NCI-H345 treated with DMSO at 0.1 percent for 48 hours (cell line): ENCODE data around the gene PCDH9.
A peak's percentile ranks its signal among the peaks of the same experiment; 100 is the strongest.

Source experiments
- DNase-seq: peaks from one replicate; lab custom pipeline; 2025; ENCODE audit not compliant: unreplicated experiment; lab: John Stamatoyannopoulos, UW

The PCDH9 gene

DNA sequence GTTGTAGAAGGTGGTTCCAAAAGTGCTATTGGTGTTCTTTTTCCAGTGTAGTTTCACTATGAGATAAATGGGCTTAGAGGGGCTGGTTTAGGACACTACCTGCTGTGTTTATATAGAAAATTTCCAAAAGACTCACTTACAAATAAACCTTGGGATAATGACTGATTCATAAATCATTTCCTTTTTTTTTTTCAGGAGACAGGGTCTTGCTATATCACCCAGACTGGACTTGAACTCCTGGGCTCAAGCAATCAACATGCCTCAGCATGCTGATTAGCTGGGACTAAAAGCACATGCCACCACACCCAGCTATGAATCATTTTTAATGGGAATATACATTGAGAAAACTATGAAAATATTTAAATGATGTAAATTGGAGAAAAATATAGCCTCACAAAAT, 376.6 kb downstream of the PCDH9 start:
- no peak for DNase-seq

DNA sequence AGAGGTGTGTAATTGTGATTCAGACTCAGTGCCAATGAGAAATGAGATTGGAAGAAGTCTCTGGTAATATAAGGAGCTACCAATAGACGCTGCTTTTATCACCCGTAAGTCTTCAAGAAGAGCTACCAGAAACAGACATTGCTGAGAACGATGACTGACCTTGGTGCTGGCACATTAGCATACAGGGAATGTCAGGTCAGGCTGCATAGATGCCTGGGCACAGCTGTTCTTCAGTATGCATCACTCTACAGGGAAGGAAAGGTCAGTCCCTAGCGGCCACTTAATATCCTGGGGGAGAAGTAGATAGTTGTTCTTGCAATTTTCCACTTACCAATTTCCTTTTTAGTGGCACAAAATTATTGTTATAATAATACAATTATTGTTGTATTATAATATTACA, 380.4 kb downstream of the PCDH9 start:
- no peak for DNase-seq

GRCh38 chr13:66847541-66847940, 382.6 kb downstream of the PCDH9 start:
- no peak for DNase-seq

- no peak for DNase-seq
Observed at GRCh38 chr13:66845393-66845792, 384.7 kb downstream of the PCDH9 start.

- no peak for DNase-seq
Observed at GRCh38 chr13:66844933-66845332, 385.2 kb downstream of the PCDH9 start.

- peak; percentile 37 for DNase-seq
Observed at GRCh38 chr13:66842766-66843165, 387.4 kb downstream of the PCDH9 start.

GRCh38 chr13:66840621-66841020, 389.5 kb downstream of the PCDH9 start:
- no peak for DNase-seq

- no peak for DNase-seq
Observed at GRCh38 chr13:66837246-66837645, 392.9 kb downstream of the PCDH9 start.

DNA sequence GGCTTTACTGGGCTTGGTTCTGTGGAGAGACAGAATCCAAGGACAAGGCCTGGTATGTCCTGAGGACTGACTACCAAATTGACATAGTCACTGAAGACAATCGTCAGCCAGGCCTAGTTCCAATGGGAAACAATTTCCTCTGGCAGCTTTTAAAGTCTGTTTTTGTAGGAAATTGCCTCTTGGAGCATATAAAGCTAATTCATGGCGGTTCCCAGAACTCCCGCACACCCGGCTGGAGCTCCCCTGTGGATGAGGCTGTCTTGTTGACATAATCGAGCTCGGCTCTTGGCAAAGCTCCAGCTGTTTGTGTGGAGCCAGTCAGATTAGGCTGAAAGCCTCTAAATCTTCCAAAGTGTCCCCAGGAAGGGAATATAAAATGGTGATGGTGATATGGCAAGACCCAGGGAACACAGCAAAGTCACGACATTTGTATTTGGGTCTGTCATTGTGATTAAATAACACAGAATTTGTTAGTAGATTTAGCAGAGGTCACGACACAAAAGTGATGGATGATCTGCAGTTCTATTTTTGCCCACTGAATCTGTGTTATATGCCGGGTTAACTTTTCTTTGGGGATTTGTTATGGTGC, 395.0 kb downstream of the PCDH9 start:
- peak; percentile 91 for DNase-seq

DNA sequence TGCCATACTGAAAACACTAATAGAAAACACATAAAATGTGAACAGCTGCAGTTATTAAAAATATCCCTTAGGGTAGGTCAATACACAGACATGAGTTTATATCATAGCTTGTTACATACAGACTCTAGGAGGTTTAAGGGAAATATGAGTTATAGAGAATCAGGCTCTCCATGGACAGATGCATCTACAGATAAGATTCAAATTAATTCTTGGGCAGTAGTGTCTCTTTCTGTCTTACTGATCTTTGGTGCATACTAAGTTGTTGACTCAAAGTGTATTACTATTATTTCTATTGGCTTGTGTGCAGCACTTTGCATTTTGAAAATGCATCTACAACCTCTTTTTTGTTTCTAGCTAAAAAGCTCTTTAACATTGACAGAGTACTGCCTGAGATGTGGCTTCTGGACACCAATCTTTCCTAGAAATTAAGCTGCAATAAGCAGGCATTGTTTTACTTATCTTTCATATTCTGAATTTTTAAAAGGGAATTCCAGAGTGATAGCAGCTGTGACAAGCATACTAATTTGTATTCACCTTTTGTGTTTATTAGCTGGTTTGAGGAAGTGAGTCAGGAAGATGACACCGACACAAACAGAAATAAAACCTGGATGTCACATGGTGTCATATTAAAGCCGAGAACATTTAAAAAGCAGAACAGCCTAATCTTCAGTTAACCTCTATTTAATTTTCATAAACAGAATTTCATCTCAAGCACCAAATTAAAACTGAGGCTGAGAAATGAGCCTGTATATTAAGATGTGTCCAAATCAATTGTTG, 399.0 kb downstream of the PCDH9 start:
- DNase-seq, result no peak

GRCh38 chr13:66829803-66830202, 400.3 kb downstream of the PCDH9 start:
- no peak for DNase-seq

DNA sequence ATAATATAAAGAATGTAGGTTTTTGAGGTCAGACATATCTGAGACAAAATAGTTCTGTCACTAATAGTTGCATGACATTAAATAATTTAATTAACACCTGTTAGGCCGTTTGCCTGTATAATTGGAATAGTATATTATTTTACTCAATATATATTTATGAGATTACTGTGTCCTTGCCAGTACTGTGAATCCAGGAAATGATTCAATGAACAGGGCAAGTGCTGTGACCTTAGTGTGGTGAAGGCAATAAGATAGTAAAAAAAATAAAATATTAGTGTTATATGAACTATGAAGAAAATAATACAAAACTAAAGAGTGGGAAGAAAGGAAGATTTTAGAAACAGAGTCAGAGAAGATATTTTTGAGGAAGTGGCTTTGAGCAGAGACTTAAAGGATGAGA, 403.7 kb downstream of the PCDH9 start:
- DNase-seq, result no peak

GRCh38 chr13:66821551-66821950, 408.6 kb downstream of the PCDH9 start:
- DNase-seq, result no peak

DNA sequence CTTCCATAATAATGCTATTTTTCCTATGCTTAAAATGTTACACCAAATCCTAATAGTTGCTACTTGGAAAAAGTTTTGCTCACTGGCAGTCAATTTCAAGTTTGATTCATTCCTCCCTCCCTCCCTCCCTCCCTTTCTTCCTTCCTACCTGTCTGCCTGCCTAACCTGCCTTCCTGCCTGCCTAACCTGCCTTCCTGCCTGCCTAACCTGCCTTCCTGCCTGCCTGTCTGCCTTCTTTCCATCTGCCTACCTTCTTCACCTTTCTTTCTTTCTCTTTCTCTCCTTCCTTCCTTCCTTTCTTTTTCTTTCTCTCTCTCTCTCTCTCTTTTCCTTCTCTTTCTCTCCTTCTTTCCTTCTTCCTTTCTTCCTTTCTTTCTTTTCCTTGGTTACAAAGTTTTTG, 418.7 kb downstream of the PCDH9 start:
- DNase-seq, result no peak

- DNase-seq, result peak; percentile 6
Observed at GRCh38 chr13:66809485-66809884, 420.7 kb downstream of the PCDH9 start.

DNA sequence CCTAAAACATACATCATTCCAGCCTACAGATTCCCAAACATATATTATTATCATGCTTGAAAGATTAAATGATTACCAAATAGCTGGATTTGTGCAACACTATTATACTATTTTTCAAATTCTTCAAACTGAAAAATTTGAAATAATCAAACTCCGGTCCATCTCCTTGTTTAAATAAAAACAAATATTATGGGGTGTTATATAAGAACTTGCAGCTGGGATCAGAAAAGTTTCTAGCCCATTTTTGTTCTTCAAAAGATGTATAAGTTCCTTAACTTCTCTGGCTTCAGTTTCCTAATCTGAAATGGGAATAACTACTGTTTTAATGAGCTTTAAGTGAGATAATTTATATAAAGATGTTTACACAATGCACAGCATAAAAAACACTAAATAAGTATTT, 422.9 kb downstream of the PCDH9 start:
- DNase-seq, result no peak

- no peak for DNase-seq
Observed at GRCh38 chr13:66805657-66806056, 424.5 kb downstream of the PCDH9 start.

- DNase-seq, result no peak
Observed at GRCh38 chr13:66803808-66804456, 426.2 kb downstream of the PCDH9 start.

- DNase-seq, result no peak
Observed at GRCh38 chr13:66803013-66803807, 426.9 kb downstream of the PCDH9 start.

GRCh38 chr13:66795636-66796035, 434.5 kb downstream of the PCDH9 start:
- DNase-seq, result no peak

GRCh38 chr13:66794340-66795031, 435.6 kb downstream of the PCDH9 start:
- DNase-seq, result no peak
